Stimulated activated CD8-positive, alpha-beta memory T cell treated with anti-CD3 and anti-CD28 coated beads, Interleukin-7, amount 100 ng/mL, for 24 hours (primary cell): ENCODE data around the gene SLC25A19.
"Not testable (repeated sequence)": the region's sequence is repeated elsewhere in the genome, so short reads cannot be mapped to it uniquely, and the experiment has no call there.

Experiments used
- DNase-seq: peaks from one replicate; pipeline ENCODE4 v3.0.0-alpha.2; 2020; ENCODE audit warnings: low read depth

The SLC25A19 gene

DNA sequence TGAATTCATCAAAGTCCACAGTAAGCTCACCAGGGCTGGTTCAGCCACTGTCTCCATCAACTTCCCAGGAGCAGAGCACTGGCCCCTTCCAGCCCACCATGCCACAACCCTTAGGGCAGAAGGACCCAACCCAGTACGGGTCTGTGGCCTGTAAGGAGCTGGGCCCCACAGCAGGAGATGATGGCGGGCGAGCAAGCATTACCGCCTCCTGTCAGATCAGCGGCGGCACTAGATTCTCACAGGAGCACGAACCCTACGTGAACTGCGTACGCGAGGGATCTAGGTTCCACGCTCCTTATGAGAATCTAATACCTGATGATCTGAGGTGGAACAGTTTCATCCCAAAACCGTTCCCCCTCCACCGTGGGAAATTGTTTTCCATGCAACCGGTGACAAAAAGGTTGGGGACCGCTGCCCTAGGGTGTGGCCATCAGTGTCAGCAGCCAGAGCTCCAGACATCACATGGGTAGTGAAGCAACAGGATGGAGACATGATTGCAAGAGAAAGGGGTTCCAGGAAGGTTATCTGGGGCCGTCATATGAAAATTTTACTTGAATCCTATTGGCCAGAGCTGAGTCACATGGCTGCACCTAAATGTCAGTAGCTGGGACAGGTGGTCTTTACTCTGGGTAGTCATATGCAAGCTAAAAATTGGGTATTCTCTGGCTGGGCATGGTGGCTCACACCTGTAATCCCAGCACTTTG, 12.4 kb upstream of the SLC25A19 start:
- no peak for DNase-seq

DNA sequence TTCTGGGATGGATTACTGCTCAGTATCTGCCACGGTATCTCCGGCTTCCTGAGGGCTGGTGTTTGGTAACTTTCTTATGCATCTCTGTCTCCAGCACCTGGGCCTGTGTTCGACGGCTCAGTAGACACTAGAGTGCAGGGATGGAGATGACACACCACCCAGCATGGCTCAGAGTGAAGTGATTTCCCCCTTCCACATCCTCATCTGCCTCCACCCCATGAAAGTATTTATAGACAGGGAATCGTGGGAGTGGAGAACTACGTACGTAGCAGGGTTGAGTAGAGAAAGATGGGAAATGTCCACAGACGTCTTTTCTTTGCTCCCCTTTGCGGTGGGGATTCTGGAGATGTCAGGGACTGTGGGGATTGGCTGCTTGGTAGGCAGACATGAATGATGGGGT, 11.8 kb upstream of the SLC25A19 start:
- no peak for DNase-seq

DNA sequence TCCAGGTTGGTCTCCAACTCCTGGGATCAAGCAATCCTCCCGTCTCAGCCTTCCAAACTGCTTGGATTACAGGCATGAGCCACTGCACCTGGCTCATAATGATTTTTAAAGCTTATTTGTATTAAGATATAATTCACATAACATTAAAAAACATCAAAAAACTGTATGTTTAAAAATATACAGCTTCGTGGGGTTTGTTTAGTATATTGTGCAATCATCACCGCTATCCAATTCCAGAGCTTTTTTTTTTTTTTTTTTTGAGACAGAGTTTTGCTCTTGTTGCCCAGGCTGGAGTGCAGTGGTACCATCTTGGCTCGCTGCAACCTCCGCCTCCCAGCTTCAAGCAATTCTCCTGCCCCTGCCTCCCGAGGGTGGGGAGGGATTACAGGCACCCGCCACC, 11.0 kb upstream of the SLC25A19 start:
- DNase-seq: no peak

DNA sequence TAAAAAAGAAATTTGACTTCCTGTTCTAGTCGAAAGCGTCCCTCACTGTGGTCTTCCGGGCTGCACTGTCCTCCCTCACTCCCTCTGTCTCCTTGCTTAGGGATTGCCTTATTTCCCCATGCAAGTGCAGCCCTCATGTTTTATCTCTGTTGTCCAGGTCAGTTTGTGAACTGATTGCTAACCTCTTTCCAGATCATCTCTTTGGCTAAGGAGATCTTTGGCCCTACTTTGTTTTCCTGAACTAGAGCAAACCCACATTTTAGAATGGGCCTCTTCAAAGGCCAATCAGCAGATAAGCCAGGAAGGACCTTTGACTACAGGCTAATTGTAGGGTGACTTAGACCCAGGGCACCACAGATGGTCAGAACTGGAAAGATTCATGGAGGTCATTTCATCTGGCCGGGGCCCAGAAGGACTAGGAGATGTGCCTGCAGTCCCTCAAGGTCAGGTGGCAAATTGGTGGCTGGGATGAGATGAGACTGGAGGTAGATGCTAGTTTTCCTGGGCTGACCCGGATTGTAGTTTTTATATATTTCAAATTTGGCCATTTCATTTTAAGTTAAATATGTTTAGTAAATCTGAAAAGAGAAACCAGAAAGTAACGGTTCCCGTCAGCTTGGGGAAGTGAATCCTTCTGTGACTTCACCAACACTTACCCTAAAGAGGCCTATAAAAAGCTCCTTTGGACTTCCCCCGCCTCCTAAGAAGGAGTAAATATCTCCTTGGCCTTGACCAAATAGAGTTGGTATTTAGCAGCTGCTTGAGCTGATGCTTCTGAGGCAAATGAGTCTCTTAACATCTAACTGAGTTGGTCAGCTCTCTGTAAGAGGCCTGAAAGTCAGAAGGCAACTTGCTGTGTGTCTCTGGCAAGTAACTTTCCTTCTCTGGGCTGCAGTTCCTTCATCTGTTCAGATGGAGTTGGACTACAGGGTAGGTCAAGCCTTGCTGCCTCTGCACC, 6.2 kb upstream of the SLC25A19 start:
- DNase-seq: no peak

DNA sequence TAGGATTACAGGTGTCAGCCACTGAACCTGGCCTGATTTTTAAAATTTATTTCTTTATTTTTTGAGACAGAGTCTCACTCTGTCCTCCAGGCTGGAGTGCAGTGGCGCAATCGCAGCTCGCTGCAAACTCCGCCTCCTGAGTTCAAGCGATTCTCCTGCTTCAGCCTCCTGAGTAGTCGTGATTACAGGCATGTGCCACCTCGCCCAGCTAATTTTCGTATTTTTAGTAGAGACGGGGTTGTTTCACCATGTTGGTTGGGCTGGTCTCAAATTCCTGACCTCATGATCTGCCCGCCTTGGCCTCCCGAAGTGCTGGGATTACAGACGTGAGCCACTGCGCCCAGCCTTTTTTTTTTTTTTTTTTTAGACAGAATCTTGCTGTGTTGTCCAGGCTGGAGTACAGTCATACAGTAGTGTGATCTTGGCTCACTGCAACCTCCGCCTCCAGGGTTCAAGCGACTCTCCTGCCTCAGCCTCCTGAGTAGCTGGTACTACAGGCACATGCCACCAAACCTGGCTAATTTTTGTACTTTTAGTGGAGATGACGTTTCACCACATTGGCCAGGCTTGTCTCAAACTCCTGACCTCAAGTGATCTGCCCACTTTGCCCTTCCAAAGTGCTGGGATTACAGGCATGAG, 3.7 kb upstream of the SLC25A19 start:
- not testable (repeated sequence) for DNase-seq

DNA sequence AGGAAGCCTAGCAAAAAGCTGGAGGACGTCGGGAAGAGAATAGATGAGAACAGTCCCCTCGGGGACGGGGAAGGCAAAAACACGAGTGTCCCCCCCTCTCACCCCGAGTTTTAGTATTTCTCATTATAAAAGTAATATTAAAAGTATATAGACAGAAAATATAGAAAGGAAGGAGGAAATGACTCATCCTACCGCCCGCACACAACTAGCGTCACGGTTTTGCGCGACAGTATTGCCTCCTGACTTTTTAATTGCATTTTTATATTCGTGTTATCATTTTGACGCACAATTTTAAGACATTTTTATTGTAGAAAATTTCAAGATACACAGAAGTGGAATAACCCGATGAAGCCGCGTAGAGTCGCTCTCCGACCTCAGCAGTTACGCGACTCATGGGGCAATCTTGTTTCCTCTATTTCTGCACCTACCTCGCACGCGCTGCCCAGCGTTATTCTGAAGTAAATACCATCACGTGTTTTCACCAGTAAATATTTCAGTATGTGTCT, 652 bp upstream of the SLC25A19 start:
- DNase-seq: no peak

DNA sequence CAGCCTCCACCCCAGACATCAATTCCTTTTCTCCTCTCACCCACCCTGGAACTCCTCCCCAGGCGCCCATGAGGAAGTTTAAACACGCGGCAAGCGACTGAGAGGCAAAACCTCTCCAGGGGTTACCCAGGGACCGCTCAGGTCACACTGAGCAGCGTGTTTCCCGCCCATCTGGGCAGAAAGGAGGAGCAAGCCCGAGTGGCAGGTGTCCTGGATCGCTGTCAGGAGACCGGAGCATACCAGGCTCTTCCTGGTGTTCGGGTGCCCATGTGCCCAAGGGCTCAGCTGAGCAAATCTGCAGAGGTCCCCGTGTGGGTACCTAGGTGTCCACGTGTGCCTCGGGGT, 491 bp downstream of the SLC25A19 start:
- DNase-seq: no peak

DNA sequence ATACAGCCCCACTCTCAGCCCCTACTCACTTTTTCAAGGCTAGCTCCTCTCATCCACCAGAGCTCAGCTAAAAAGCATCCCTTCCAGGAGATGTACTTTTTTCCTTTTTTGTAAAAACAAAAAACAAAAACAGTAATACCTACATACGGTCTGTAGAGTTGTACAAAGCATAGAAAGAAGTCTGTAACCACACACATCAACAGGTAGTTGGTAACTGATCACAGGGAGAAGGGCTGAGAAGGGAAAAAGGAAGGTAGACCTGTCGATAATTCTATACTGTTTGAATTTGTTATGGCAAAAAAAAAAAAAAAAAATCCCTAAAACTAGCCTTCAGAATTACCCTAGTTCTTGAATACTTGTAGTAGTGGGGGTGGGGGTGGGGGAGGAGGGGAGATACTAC, 874 bp downstream of the SLC25A19 start:
- no peak for DNase-seq

DNA sequence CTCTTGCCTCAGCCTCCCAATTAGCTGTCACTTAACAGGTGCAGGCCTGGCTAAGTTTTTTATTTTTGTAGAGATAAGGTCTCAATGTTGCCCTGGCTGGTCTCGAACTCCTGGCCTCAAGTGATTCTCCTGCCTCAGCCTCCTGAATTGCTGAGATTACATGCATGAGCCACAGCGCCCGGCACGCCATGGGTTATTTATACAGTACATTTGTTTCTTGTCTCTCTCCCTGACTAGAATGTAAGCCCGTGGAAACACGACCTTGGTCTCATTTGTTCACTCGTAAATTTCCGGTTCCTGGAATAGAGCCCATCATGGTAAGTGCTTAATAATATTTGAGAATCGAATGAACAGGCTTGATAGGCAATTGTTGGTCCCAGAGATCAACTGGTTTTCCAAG, 2.0 kb downstream of the SLC25A19 start:
- DNase-seq: no peak

DNA sequence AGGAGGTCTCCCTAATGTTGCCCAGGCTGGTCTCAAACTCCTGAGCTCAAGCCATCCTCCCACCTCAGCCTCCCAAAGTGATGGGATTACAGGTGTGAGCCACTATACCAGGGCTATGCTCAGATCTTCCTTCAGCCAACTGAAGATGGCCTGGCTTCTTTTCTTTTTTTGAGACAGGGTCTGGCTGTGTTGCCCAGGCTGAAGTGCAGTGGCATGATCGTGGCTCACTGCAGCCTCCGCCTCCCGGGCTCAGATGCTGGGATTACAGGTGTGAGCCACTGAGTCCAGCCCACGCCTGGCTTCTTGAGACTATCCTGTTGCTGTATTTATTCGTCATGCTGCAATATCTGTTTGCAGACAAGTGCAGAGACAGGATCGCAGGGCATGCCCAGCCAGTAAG, 4.1 kb downstream of the SLC25A19 start:
- no peak for DNase-seq

DNA sequence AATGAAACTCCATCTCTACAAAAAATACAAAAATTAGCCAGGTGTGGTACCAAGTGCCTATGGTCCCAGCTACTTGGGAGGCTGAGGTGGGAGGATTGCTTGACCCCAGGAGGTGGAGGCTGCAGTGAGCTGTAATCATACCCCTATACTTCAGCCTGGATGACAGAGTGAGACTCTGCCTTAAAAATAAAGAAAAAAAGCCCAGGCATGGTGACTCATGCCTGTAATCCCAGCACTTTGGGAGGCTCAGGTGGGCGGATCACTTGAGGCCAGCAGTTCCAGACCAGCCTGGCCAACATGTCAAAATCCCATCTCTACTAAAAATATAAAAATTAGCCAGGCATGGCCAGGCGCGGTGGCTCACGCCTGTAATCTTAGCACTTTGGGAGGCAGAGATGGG, 9.0 kb downstream of the SLC25A19 start:
- not testable (repeated sequence) for DNase-seq

DNA sequence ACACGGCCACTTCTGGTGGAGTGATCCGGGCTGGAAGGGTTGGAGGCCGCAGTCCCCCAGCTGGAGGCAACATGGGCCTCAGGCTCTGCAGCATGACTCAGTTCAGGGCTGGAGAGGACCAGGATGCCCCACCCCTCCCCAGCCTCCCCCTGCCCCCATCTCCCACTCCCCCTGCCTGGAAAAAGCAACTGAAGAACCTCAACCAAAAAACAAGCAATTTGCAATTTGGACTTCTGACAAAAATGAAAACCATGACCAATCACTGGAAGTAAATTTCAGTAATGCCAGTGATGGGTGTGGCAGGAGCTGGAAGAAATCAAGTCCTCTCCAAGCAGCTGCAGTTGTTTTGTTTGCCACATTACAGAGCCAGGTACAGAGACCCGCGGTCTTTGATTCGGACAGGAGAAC, 11.6 kb downstream of the SLC25A19 start:
- DNase-seq: no peak

DNA sequence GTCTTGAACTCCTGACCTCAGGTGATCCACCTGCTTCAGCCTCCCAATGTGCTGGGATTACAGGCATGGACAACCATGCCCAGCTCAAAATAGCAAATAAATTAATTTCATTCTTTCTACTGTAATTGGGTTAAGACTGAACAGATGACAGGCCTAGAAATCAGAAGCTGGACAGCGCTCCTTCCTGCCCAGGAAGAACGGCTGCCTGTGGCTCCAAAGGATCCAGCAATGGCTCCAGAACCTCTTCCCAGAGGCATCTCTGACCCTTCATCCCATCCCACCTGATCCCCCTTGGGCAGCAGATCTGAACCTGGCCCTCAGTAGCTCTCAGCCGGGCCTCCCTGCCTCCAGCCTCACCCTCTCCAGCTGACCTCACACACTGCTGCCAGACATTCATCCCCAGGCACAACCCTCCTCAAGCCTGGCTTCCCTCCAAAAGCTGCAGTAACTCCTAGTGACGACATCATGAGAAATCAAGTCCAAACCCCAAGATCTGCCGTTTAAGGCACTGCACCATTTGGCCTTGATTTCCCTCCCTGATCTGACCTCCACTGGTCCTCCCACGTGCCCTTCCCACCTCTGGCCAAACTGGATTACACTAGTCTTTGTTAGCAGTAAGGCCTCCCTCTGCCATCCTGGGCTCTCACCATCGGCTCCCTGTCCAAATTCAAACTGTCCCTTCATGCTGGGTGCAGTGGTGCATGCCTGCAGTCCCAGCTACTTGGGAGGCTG, 15.1 kb downstream of the SLC25A19 start:
- no peak for DNase-seq

DNA sequence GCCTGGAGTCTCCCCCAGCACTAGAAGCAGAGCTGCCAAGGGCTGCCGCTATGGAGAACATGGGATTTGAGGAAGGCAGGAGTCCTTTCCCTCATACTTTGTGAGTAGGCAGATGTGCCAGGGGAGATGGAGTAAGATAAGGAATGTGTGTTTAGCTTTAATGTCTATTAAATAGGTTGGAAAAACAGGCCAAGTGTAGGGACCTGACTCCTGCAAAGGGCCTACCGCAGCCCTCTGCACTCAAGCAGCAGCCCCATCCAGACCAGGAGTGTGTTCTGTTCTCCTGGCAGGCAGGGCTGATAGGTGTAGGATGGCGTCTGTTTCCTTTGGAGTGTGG, 16.4 kb downstream of the SLC25A19 start:
- no peak for DNase-seq

DNA sequence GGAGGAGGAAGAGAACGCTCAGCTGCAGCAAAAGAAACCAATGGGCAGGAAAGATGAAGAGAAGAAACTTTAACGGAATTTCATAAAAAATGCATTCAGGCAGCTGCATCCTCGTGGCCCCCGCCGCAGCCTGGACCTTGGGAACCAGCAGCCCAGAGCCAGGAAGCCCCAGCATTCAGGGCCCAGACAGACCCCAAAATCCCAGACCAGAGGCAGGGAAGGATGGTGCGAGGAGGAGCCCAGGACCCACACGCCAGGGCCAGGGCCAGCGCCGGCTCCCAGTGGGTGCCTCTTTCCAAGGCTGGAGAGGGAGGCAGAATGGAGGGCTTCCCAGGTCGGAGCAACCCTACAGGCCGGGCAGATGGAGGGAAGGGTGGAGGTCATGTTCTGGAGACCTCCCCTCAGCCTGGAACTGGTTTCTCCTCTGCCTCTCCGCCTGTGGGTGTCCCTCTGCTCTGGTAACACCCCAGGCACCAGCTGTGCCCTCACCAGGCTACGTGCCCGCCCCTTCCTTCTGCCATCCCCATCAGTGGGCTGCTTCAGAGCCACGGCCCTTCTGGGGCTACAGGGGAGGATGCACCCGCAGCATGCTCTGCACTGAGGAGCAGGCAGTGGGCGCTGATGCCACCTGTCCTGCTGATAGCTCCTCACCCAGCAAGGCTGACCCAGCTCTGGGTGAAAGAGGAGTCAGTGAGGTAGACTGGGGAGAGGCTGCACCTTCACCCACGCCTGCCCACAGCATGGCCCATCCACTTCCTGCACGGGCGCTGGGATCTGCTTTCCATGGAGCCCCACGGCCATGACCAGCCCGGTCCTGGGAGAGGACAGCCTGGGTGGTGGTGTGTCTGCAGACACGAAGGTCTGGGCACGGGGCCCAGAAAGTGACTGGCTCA, 17.0 kb downstream of the SLC25A19 start:
- DNase-seq: no peak

DNA sequence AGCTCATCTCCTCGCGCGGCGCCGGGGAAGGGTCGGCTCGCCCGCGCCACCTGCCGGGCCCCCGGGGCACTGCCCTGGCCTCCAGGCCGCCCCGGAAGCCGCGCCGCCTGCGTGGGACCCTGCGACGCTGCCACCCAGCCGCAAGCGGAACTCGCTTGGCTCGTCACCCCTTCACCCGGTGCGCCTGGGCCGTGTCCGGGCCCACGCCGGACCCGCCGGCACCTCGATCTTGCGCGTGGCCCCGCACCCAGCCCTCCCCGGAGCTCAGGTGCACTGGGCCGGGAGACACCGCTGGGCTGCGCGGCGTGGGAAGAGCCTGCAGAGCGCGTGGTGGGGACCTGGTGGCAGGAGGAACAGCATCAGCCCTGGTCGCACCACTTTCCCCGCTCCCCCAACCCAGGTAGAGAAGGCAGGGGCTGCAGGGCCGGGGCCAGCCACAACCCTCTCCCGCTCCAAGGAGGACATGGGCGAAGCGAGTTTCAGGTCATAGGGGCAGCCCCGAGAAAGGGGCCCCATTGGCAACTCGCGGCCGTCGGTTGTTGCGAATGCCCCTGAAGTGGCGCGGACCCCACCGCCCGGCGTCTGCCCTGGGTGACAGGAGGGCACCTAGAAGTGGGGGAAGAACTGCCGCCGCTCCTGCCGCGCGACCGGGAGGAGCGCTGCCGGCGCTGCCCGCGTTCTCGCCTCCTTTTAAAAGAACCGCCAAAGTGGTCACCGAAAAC, 17.8 kb downstream of the SLC25A19 start:
- peak; percentile 68 for DNase-seq

DNA sequence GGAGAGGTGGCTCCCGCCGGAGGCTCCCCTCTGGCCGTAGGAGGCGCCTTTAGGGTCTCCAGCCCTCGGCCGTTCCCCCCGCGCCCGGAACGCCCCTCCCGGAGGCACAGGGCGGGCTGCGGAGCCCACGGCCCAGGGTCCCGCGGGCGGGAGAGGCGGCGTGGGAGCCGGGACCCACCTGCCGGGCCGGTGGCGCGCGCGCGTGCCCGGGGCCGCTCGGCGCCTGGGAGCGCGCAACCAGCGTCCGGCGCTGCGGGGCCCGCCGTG, 18.3 kb downstream of the SLC25A19 start, which contains the start of gene MIF4GD:
Gene MIF4GD, minus strand, starts transcription at position 266 of the 267 bp plus-strand sequence. CDS start 1,036 bp downstream, outside the sequence.
- DNase-seq: no peak

DNA sequence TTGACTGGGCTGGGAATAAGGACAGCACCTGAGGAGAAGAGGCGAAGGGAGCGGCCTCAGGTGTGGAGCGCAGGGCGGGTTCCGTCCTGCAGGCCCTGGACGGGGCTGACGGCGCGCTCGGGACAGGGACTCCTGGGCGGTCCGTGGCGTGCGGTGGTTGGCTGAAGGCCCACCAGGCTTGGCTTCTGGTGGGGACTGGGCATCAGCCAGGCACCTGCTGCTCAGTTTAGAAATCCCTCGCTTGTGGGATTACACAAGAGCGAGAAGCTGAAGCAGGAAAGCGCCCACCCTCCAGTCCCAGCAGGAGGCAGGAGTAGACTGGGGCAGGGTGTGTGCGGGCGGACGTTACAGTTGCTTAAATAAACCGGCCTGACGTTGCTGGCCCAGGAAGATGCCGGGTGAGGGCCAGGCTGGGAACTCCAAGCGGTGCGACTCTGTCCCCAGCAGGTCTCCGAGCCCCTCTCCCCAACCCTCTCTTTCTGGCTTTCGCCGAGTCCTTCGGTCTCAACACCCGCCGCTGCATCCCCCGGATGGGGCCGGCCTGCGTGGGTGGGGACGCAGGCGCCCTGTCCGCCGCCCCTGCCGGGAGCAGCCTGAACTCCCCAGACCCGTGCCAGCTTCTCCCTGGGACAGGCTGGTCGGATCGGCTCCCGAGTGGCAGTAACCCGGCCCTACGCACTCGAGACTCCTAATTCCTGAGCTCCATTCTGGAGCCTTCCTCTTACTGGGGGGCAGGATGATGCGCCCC, 18.8 kb downstream of the SLC25A19 start:
- no peak for DNase-seq

DNA sequence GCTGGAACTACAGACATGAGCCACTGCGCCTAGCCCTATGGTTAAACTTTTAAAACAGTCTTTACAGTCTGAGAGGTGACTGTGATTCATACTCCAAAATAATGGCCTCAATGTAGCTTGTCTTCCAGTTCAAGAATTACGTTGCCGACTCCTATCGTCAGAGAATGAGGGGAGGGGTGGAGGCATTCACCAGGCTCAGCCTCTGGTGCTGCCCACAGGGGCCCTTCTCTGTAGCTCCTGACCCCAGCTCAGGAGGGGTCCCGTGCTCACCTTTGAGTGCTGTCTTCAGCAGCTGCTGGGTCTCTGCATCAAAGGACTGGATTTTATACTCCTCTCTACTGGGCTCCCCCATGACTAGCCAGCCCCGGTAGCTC, 19.4 kb downstream of the SLC25A19 start:
- no peak for DNase-seq
